Right renal pelvis (tissue), 4 donors: ENCODE measurements around the gene RUNX1. TPM values are rescaled to one million over a fixed set of nuclear protein-coding genes. Genes with fewer than 3 reads are reported as not detected.

Experiments used
- DNase-seq, 4 donors: peaks; one replicate each; pipeline ENCODE4 v3.0.0-alpha.2; 2013; ENCODE audit warnings: low read depth in 4 of 4, low spot score in 3 of 4, missing footprints in 1 of 4
- polyA plus RNA-seq, 4 donors: library from polyadenylated mRNA; unstranded; fragments of 120-200 nt; gene quantifications; one replicate each; pipeline ENCODE4 v1.2.1, GENCODE V29; 2013; ENCODE audit not compliant: insufficient read length in 4 of 4

Gene RUNX1
- polyA plus RNA-seq, 4 donors: 2.2 to 3.6 (median 2.4) TPM

GRCh38 chr21:34836933-34837505, 212.1 kb downstream of the RUNX1 start:
- DNase-seq: no peak

GRCh38 chr21:34836103-34836932, 212.8 kb downstream of the RUNX1 start:
- no peak for DNase-seq

GRCh38 chr21:34835526-34835925, 213.6 kb downstream of the RUNX1 start:
- no peak for DNase-seq

- DNase-seq: no peak
Observed at GRCh38 chr21:34834852-34835501, 214.1 kb downstream of the RUNX1 start.

GRCh38 chr21:34834290-34834689, 214.8 kb downstream of the RUNX1 start:
- no peak for DNase-seq

- DNase-seq: no peak
Observed at GRCh38 chr21:34833465-34833864, 215.6 kb downstream of the RUNX1 start.

GRCh38 chr21:34830386-34831170, 218.5 kb downstream of the RUNX1 start:
- no peak for DNase-seq

GRCh38 chr21:34827445-34828235, 221.5 kb downstream of the RUNX1 start:
- no peak for DNase-seq

- DNase-seq: no peak
Observed at GRCh38 chr21:34826836-34827235, 222.3 kb downstream of the RUNX1 start.

GRCh38 chr21:34825948-34826548, 223.1 kb downstream of the RUNX1 start:
- no peak for DNase-seq

GRCh38 chr21:34825101-34825500, 224.0 kb downstream of the RUNX1 start:
- DNase-seq: no peak

- DNase-seq: no peak
Observed at GRCh38 chr21:34824314-34824713, 224.8 kb downstream of the RUNX1 start.

- DNase-seq: no peak
Observed at GRCh38 chr21:34822942-34823341, 226.2 kb downstream of the RUNX1 start.

- no peak for DNase-seq
Observed at GRCh38 chr21:34822168-34822567, 226.9 kb downstream of the RUNX1 start.

GRCh38 chr21:34821717-34822116, 227.4 kb downstream of the RUNX1 start:
- no peak for DNase-seq

- DNase-seq: no peak
Observed at GRCh38 chr21:34820051-34820450, 229.1 kb downstream of the RUNX1 start.

GRCh38 chr21:34819357-34819999, 229.6 kb downstream of the RUNX1 start:
- DNase-seq: no peak

GRCh38 chr21:34818662-34819158, 230.4 kb downstream of the RUNX1 start:
- no peak for DNase-seq
